ENCODE data around the gene GFOD1.

DNA sequence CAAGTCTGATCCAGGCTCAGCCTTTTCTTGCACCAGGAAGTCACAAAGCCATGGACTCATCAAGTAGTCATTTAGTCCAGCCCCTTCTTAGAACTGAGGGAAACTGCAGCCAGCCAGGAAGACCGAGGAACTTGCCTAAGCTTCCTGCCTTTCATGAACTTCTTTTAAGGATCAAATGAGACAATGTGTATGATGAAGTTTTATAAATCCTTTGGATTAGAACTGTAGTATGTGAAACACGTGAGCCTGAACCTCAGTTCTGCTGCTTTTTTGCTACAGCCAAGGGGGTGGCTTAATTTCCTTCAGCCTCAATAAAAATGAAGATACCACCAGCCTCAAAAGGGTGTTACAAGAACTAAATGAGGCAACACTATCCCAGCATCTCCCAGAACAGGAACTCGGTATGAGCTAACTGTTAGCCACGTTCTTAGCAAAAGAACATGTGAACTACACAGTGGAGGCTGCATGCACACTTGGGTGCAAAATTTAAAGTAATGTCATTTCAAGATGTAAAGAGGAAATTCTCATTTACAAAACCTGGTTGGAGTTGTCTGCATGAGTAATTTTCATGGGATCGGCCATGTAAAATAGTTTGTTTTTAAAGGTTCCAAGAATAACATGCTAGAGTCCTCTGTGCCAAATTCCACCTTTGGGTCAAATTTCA, 83.0 kb downstream of the GFOD1 start:
- no peak for TF ChIP-seq CTCF (IDR thresholded peaks at IDR 0.05; ENCODE audit: low read depth, low read length, missing input control)
- TF ChIP-seq RAD21 (IDR thresholded peaks at IDR 0.05): no peak
- TF ChIP-seq REST (IDR thresholded peaks at IDR 0.05): no peak
- TF ChIP-seq YY1 (IDR thresholded peaks at IDR 0.05): peak; percentile 73
